Nephron (organoid): Measurements from ENCODE around the gene MAD2L1.
A peak's percentile ranks its signal among the peaks of the same experiment; 100 is the strongest.

Source experiments
- H3K27ac Mint-ChIP-seq, 3 experiments: 2 replicates each; pipeline ENCODE4 v1.8.0; 2020; ENCODE audit warnings: mixed read lengths in 3 of 3, mild to moderate bottlenecking in 2 of 3, moderate library complexity in 1 of 3
- H3K27me3 Mint-ChIP-seq: 2 replicates; pipeline ENCODE4 v1.8.0; 2021; ENCODE audit warnings: low read depth, mild to moderate bottlenecking, moderate library complexity, mixed read lengths
- H3K36me3 Mint-ChIP-seq: 2 replicates; pipeline ENCODE4 v1.8.0; 2020; ENCODE audit warnings: low read depth, mixed read lengths
- H3K4me1 Mint-ChIP-seq: 2 replicates; pipeline ENCODE4 v1.8.0; 2020; ENCODE audit warnings: mixed read lengths
- H3K4me3 Mint-ChIP-seq, 3 experiments: 2 replicates each; pipeline ENCODE4 v1.8.0; 2020; ENCODE audit warnings: mild to moderate bottlenecking in 3 of 3, mixed read lengths in 3 of 3, moderate library complexity in 2 of 3
- H3K9me3 Mint-ChIP-seq: 2 replicates; pipeline ENCODE4 v1.8.0; 2020; ENCODE audit warnings: mixed read lengths
- CTCF ChIP-seq, 3 experiments: fragments of 200-600 bp; sonication (generic); IDR thresholded peaks; one replicate each; pipeline ENCODE4 v1.5.0; 2021; ENCODE audit warnings: antibody characterized with exemption in 3 of 3; ENCODE audit not compliant: unreplicated experiment in 3 of 3

MAD2L1 gene

GRCh38 chr4:120018786-120019185 is 47.9 kb downstream of the MAD2L1 start:
- no peaks in the 10 kb centered on the region for H3K27me3 Mint-ChIP-seq

GRCh38 chr4:120017939-120018692 is 48.5 kb downstream of the MAD2L1 start:
- H3K27me3 Mint-ChIP-seq: no peaks in the 10 kb centered on the region
- no peaks in the 10 kb centered on the region for H3K4me1 Mint-ChIP-seq
- no peak for TF ChIP-seq CTCF (IDR thresholded peaks at IDR 0.05; ENCODE audit: unreplicated experiment in 3 of 3)
- H3K27ac Mint-ChIP-seq: no peak overlapping the region
- H3K9me3 Mint-ChIP-seq: peaks cover 21% of the 10 kb centered on the region
- no peak overlapping the region for H3K4me3 Mint-ChIP-seq
- no peaks in the 10 kb centered on the region for H3K36me3 Mint-ChIP-seq

More at GRCh38 chr4:120018786-120019185, 47.9 kb downstream of the MAD2L1 start:
- Mint-ChIP-seq H3K36me3 (no peaks in the 10 kb centered on the region), H3K4me1 (no peaks in the 10 kb centered on the region), H3K27ac (peak overlapping the region in 2 of 3 experiments; percentile 23 to 59), H3K9me3 (peaks cover 18% of the 10 kb centered on the region), H3K4me3 (no peak overlapping the region)
- no peak for TF ChIP-seq CTCF (IDR thresholded peaks at IDR 0.05; ENCODE audit: unreplicated experiment in 3 of 3)

GRCh38 chr4:120011725-120012124 is 54.9 kb downstream of the MAD2L1 start:
- TF ChIP-seq CTCF (IDR thresholded peaks at IDR 0.05; ENCODE audit: unreplicated experiment in 3 of 3): no peak
- peak overlapping the region in 2 of 3 experiments; percentile 78 to 99 for H3K27ac Mint-ChIP-seq
- H3K9me3 Mint-ChIP-seq: peaks cover 22% of the 10 kb centered on the region
- peaks cover 34% of the 10 kb centered on the region for H3K4me1 Mint-ChIP-seq
- no peaks in the 10 kb centered on the region for H3K27me3 Mint-ChIP-seq
- H3K36me3 Mint-ChIP-seq: no peaks in the 10 kb centered on the region
- no peak overlapping the region for H3K4me3 Mint-ChIP-seq

GRCh38 chr4:120010646-120011045 is 56.0 kb downstream of the MAD2L1 start:
- Mint-ChIP-seq H3K4me3 (no peak overlapping the region), H3K36me3 (no peaks in the 10 kb centered on the region), H3K4me1 (peaks cover 34% of the 10 kb centered on the region), H3K27me3 (no peaks in the 10 kb centered on the region), H3K9me3 (peaks cover 18% of the 10 kb centered on the region), H3K27ac (peak overlapping the region in 2 of 3 experiments; percentile 78 to 99)
- no peak for TF ChIP-seq CTCF (IDR thresholded peaks at IDR 0.05; ENCODE audit: unreplicated experiment in 3 of 3)

- no peak overlapping the region for H3K4me3 Mint-ChIP-seq
- peaks cover 15% of the 10 kb centered on the region for H3K9me3 Mint-ChIP-seq
- H3K27me3 Mint-ChIP-seq: no peaks in the 10 kb centered on the region
- peaks cover 38% of the 10 kb centered on the region for H3K4me1 Mint-ChIP-seq
- H3K27ac Mint-ChIP-seq: peak overlapping the region in 2 of 3 experiments; percentile 33 to 99
- H3K36me3 Mint-ChIP-seq: no peaks in the 10 kb centered on the region
- no peak for TF ChIP-seq CTCF (IDR thresholded peaks at IDR 0.05; ENCODE audit: unreplicated experiment in 3 of 3)
Measured at GRCh38 chr4:120009731-120010130, 56.9 kb downstream of the MAD2L1 start.

GRCh38 chr4:120008957-120009356 is 57.7 kb downstream of the MAD2L1 start:
- no peak overlapping the region for H3K4me3 Mint-ChIP-seq

More at GRCh38 chr4:120008957-120009356, 57.7 kb downstream of the MAD2L1 start:
- H3K36me3 Mint-ChIP-seq: no peaks in the 10 kb centered on the region
- H3K27me3 Mint-ChIP-seq: no peaks in the 10 kb centered on the region
- TF ChIP-seq CTCF (IDR thresholded peaks at IDR 0.05; ENCODE audit: unreplicated experiment in 3 of 3): no peak
- H3K27ac Mint-ChIP-seq: peak overlapping the region; percentile 89 to 99 (median 98)
- H3K9me3 Mint-ChIP-seq: peaks cover 8% of the 10 kb centered on the region
- H3K4me1 Mint-ChIP-seq: peaks cover 39% of the 10 kb centered on the region
